GM12878 (cell line): Measurements from ENCODE around the gene SLC25A36. TPM values are rescaled to one million over a fixed set of nuclear protein-coding genes. Genes with fewer than 3 reads are reported as not detected.

Source experiments
- HCFC1 ChIP-seq: fragments of 150-350 bp; IDR thresholded peaks from 2 replicates; pipeline ENCODE4 v1.6.1; 2014; ENCODE audit warnings: low read length
- RCOR1 ChIP-seq: conservative IDR thresholded peaks from 2 replicates; pipeline ENCODE4 v1.6.1; 2012; ENCODE audit warnings: low read depth, low read length, improper control_type of control experiment
- RFX5 ChIP-seq: IDR thresholded peaks from 2 replicates; pipeline ENCODE4 v1.6.1; 2011; ENCODE audit warnings: low read depth, low read length, improper control_type of control experiment
- polyA plus RNA-seq, 11 experiments: library from polyadenylated mRNA; depleted of rRNA in 4 of 11; unstranded in 6 of 11; stranded (reverse) in 5 of 11; fragments of >200 nt; fragmentation: Nextera tagmentation in 4 of 11; fragmentation: Illumina TruSeq in 1 of 11; extraction: Ambion mirVana in 4 of 11; extraction: Trizol in 1 of 11; gene quantifications; 1 replicate in 1 of 11; 2 replicates in 10 of 11; pipeline versions ENCODE4 v1.2.1 to v1.2.3, GENCODE V29; 2011 to 2016; ENCODE audit warnings: inconsistent platforms in 2 of 11, missing spikeins in 2 of 11, low read depth in 1 of 11
- total RNA-seq, 4 experiments: library from RNA; depleted of rRNA in 3 of 4; stranded (reverse); fragments of >200 nt in 3 of 4; fragmentation: Illumina TruSeq in 1 of 4; extraction: Trizol in 1 of 4; gene quantifications; 2 replicates each; pipeline versions ENCODE4 v1.2.1 to v1.2.3, GENCODE V29; 2013 to 2021
- TF ChIP-seq, protein P1 (sequence below): fragments of 450-650 bp; IDR thresholded peaks from 2 replicates; pipeline ENCODE4 v1.6.1; 2017; ENCODE audit warnings: mild to moderate bottlenecking, moderate library complexity
- TF ChIP-seq, protein P2 (sequence below): IDR thresholded peaks from 2 replicates; pipeline ENCODE4 v1.6.1; 2012; ENCODE audit warnings: improper control_type of control experiment, low read depth, low read length; ENCODE audit not compliant: insufficient replicate concordance

SLC25A36 gene
- total and polyA plus RNA-seq, 10 of the 15 experiments (the other 5 are each of a cell fraction or from before 2014, with no cell fraction given): 13.0 to 183 (median 47.7) TPM

- TF ChIP-seq, protein P1, sequence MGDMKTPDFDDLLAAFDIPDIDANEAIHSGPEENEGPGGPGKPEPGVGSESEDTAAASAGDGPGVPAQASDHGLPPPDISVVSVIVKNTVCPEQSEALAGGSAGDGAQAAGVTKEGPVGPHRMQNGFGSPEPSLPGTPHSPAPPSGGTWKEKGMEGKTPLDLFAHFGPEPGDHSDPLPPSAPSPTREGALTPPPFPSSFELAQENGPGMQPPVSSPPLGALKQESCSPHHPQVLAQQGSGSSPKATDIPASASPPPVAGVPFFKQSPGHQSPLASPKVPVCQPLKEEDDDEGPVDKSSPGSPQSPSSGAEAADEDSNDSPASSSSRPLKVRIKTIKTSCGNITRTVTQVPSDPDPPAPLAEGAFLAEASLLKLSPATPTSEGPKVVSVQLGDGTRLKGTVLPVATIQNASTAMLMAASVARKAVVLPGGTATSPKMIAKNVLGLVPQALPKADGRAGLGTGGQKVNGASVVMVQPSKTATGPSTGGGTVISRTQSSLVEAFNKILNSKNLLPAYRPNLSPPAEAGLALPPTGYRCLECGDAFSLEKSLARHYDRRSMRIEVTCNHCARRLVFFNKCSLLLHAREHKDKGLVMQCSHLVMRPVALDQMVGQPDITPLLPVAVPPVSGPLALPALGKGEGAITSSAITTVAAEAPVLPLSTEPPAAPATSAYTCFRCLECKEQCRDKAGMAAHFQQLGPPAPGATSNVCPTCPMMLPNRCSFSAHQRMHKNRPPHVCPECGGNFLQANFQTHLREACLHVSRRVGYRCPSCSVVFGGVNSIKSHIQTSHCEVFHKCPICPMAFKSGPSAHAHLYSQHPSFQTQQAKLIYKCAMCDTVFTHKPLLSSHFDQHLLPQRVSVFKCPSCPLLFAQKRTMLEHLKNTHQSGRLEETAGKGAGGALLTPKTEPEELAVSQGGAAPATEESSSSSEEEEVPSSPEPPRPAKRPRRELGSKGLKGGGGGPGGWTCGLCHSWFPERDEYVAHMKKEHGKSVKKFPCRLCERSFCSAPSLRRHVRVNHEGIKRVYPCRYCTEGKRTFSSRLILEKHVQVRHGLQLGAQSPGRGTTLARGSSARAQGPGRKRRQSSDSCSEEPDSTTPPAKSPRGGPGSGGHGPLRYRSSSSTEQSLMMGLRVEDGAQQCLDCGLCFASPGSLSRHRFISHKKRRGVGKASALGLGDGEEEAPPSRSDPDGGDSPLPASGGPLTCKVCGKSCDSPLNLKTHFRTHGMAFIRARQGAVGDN: no peak
- TF ChIP-seq RCOR1 (no peak), HCFC1 (no peak), RFX5 (no peak)
- TF ChIP-seq, protein P2, sequence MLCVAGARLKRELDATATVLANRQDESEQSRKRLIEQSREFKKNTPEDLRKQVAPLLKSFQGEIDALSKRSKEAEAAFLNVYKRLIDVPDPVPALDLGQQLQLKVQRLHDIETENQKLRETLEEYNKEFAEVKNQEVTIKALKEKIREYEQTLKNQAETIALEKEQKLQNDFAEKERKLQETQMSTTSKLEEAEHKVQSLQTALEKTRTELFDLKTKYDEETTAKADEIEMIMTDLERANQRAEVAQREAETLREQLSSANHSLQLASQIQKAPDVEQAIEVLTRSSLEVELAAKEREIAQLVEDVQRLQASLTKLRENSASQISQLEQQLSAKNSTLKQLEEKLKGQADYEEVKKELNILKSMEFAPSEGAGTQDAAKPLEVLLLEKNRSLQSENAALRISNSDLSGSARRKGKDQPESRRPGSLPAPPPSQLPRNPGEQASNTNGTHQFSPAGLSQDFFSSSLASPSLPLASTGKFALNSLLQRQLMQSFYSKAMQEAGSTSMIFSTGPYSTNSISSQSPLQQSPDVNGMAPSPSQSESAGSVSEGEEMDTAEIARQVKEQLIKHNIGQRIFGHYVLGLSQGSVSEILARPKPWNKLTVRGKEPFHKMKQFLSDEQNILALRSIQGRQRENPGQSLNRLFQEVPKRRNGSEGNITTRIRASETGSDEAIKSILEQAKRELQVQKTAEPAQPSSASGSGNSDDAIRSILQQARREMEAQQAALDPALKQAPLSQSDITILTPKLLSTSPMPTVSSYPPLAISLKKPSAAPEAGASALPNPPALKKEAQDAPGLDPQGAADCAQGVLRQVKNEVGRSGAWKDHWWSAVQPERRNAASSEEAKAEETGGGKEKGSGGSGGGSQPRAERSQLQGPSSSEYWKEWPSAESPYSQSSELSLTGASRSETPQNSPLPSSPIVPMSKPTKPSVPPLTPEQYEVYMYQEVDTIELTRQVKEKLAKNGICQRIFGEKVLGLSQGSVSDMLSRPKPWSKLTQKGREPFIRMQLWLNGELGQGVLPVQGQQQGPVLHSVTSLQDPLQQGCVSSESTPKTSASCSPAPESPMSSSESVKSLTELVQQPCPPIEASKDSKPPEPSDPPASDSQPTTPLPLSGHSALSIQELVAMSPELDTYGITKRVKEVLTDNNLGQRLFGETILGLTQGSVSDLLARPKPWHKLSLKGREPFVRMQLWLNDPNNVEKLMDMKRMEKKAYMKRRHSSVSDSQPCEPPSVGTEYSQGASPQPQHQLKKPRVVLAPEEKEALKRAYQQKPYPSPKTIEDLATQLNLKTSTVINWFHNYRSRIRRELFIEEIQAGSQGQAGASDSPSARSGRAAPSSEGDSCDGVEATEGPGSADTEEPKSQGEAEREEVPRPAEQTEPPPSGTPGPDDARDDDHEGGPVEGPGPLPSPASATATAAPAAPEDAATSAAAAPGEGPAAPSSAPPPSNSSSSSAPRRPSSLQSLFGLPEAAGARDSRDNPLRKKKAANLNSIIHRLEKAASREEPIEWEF: no peak
These were observed 2.3 kb downstream of the SLC25A36 start (continued) for GRCh38 chr3:140943781-140944552.
